GM21423 (cell line): ENCODE data around the gene TBXAS1.
A peak's percentile ranks its signal among the peaks of the same experiment; 100 is the strongest.
"Not testable (repeated sequence)": the region's sequence is repeated elsewhere in the genome, so short reads cannot be mapped to it uniquely, and the experiment has no call there.

Experiments used
- ATAC-seq: cut with Tn5 transposase; IDR thresholded peaks from one replicate; pipeline ENCODE4 v1.9.1; 2021; ENCODE audit warnings: mild to moderate bottlenecking, moderate library complexity; ENCODE audit not compliant: unreplicated experiment

Gene TBXAS1

GRCh38 chr7:139825666-139826290, 3.3 kb upstream of the TBXAS1 start:
- no peak for ATAC-seq

- no peak for ATAC-seq
These were observed 2.0 kb upstream of the TBXAS1 start for GRCh38 chr7:139827042-139827441.

- ATAC-seq: no peak
These were observed 618 bp upstream of the TBXAS1 start for GRCh38 chr7:139828446-139828845.

GRCh38 chr7:139829775-139830117, 682 bp downstream of the TBXAS1 start:
- peak; percentile 35 for ATAC-seq

- no peak for ATAC-seq
These were observed 1.2 kb downstream of the TBXAS1 start for GRCh38 chr7:139830292-139830691.

GRCh38 chr7:139830782-139831501, 1.9 kb downstream of the TBXAS1 start:
- ATAC-seq: no peak

GRCh38 chr7:139835848-139836247, 6.8 kb downstream of the TBXAS1 start:
- ATAC-seq: not testable (repeated sequence)

GRCh38 chr7:139837291-139837690, 8.2 kb downstream of the TBXAS1 start:
- ATAC-seq: not testable (repeated sequence)

- no peak for ATAC-seq
These were observed 9.2 kb downstream of the TBXAS1 start for GRCh38 chr7:139838276-139838675.

GRCh38 chr7:139838876-139839275, 9.8 kb downstream of the TBXAS1 start:
- no peak for ATAC-seq

- no peak for ATAC-seq
These were observed 11.7 kb downstream of the TBXAS1 start for GRCh38 chr7:139840776-139841175.

- ATAC-seq: no peak
These were observed 13.5 kb downstream of the TBXAS1 start for GRCh38 chr7:139842401-139843210.

GRCh38 chr7:139843211-139843537, 14.1 kb downstream of the TBXAS1 start:
- not testable (repeated sequence) for ATAC-seq

GRCh38 chr7:139844779-139845442, 15.8 kb downstream of the TBXAS1 start:
- ATAC-seq: no peak

GRCh38 chr7:139845443-139845805, 16.4 kb downstream of the TBXAS1 start:
- ATAC-seq: no peak

- no peak for ATAC-seq
These were observed 17.2 kb downstream of the TBXAS1 start for GRCh38 chr7:139846297-139846696.

GRCh38 chr7:139848274-139848673, 19.2 kb downstream of the TBXAS1 start:
- no peak for ATAC-seq

- no peak for ATAC-seq
These were observed 21.8 kb downstream of the TBXAS1 start for GRCh38 chr7:139850906-139851305.

GRCh38 chr7:139851770-139852481, 22.9 kb downstream of the TBXAS1 start:
- ATAC-seq: no peak

GRCh38 chr7:139852482-139852845, 23.4 kb downstream of the TBXAS1 start:
- no peak for ATAC-seq
